HG03520 (cell line): ENCODE data around the gene JAK3.
A peak's percentile ranks its signal among the peaks of the same experiment; 100 is the strongest.
"Not testable (repeated sequence)": the region's sequence is repeated elsewhere in the genome, so short reads cannot be mapped to it uniquely, and the experiment has no call there.

Experiments used
- ATAC-seq: cut with Tn5 transposase; IDR thresholded peaks from one replicate; pipeline ENCODE4 v1.9.1; 2021; ENCODE audit warnings: mild to moderate bottlenecking, moderate library complexity; ENCODE audit not compliant: unreplicated experiment

Gene JAK3

DNA sequence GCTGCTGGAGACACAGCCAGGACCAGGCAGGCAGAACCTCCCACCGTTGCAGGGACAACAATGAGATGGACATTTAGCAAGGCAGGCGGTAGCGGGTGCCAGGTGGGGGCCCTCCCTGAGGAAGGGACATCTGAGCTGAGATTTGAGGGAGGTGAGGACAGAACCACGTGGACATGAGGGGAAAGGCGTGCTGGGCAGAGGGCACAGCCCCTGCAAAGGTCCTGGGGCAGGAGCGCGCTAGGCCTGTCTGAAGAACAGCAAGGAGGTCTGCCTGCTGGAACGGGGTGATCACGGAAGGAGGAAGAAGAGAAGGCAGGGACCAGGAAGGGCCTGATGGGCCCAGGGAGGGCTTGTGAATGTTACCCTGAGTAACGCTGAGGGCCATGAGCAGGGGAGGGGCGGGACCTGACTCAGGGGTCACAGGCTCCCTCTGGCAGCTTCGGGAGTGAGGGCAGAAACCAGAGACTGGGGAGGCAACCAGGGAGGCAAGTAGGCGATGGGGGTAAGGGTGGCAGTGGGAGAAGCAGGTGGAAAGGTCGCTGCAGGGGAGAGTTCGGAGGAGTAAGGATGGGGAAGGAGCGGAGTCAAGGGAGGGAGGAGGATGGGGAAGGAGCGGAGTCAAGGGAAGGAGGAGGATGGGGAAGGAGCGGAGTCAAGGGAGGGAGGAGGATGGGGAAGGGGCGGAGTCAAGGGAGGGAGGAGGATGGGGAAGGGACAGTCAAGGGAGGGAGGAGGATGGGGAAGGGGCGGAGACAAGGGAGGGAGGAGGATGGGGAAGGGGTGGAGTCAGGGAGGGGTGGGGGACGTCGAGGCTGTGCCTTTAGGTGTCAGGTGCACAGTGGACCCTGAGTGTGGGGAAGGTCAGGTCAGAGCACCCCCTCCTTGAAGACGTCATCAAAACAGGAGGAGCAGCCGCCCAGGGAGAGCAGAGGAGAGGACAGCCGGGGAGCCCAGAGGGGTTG, 68.5 kb downstream of the JAK3 start:
- ATAC-seq = no peak

GRCh38 chr19:17778251-17778967, 69.4 kb downstream of the JAK3 start:
- no peak for ATAC-seq

GRCh38 chr19:17777840-17778239, 69.9 kb downstream of the JAK3 start:
- ATAC-seq = not testable (repeated sequence)

GRCh38 chr19:17775991-17776803, 71.6 kb downstream of the JAK3 start:
- ATAC-seq = peak; percentile 57

DNA sequence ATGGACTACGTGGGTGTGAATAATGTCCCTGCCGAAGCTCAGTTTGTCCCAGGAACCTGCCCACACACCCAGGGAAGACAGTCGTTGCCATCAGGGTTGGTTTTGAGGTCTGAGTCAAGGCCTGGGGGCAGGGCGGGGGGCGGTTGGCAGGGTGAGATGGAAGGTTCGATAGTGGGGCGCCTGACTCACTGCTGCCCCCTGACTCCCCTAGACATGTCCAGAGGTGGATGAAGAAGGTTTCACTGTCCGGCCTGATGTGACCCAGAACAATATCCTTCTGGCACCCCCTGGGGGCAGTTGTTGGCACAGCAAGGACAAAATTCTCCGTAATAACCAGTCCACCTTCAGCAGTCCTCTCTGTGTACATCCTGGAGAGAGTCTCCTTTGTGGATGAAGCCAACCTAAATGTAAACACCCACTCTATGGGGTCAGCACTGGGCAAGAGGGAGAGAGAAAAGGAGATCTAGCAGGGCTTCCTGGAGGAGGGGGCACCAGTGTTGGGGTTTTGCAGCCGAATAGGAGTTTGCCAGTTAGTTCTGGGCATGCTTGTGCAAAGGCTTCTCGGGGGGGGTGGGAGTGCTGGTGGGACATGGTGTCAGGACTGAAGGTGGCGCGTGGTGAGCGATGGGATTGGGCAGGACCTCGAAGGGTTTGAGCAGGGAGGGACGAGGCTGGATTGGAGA, 72.4 kb downstream of the JAK3 start:
- ATAC-seq = no peak
